Breast epithelium (tissue), 4 donors: ENCODE measurements around the gene MED17. TPM values are rescaled to one million over a fixed set of nuclear protein-coding genes. Genes with fewer than 3 reads are reported as not detected.

Experiments
- DNase-seq, 2 donors: peaks; one replicate each; pipeline ENCODE4 v3.0.0-alpha.2; 2019; ENCODE audit warnings: low spot score in 2 of 2
- H3K27ac ChIP-seq, 2 donors: fragments of 200-600 bp; sonication (generic) in 1 of 2; one replicate each; pipeline ENCODE4 v1.5.1; 2016 to 2019; ENCODE audit warnings: mild to moderate bottlenecking in 1 of 2
- H3K27me3 ChIP-seq, 2 donors: fragments of 200-600 bp; sonication (generic) in 1 of 2; one replicate each; pipeline versions ENCODE4 v1.5.1 to v1.6.0; 2017 to 2019; ENCODE audit warnings: control low read depth in 1 of 2, mild to moderate bottlenecking in 1 of 2
- H3K36me3 ChIP-seq: fragments of 200-600 bp; one replicate; pipeline ENCODE4 v1.5.1; 2019
- H3K4me1 ChIP-seq, 2 donors: fragments of 200-600 bp; sonication (generic); one replicate each; pipeline ENCODE4 v1.5.1; 2016 to 2019; ENCODE audit warnings: control low read depth in 1 of 2
- H3K4me3 ChIP-seq, 3 donors: fragments of 200-600 bp; sonication (generic); 1 replicate in 2 of 3; 2 replicates in 1 of 3; pipeline ENCODE4 v1.5.1; 2016 to 2019; ENCODE audit warnings: mild to moderate bottlenecking in 3 of 3, moderate library complexity in 2 of 3
- H3K9me3 ChIP-seq, 2 donors: fragments of 200-600 bp; sonication (generic) in 1 of 2; one replicate each; pipeline ENCODE4 v1.5.1; 2016 to 2019; ENCODE audit warnings: control low read depth in 1 of 2
- POLR2A ChIP-seq: fragments of 450-650 bp; IDR thresholded peaks from one replicate; pipeline ENCODE4 v1.6.1; 2016; ENCODE audit warnings: antibody characterized with exemption, mild to moderate bottlenecking, moderate library complexity
- POLR2AphosphoS5 ChIP-seq, 3 donors: sonication (generic); formaldehyde crosslinking; IDR thresholded peaks; one replicate each; pipeline ENCODE4 v1.6.1; 2017; ENCODE audit warnings: antibody characterized with exemption in 3 of 3
- intact Hi-C: fragments of 100-400 bp; cut with DNase I; formaldehyde crosslinking; loops from one replicate; pipeline ENCODE4 v1.15.1; 2023; ENCODE audit warnings: low total_unique reads
- total RNA-seq, 3 donors: library from RNA; depleted of rRNA; stranded (reverse); fragments of >200 nt; gene quantifications; one replicate each; pipeline ENCODE4 v1.1.0, GENCODE V29; 2016
- TF ChIP-seq, protein P1 (sequence below), 3 donors: fragments of 450-650 bp; IDR thresholded peaks; one replicate each; pipeline ENCODE4 v1.5.1; 2016 to 2017; ENCODE audit warnings: antibody characterized with exemption in 3 of 3, mild to moderate bottlenecking in 3 of 3, moderate library complexity in 3 of 3

The MED17 gene
- total RNA-seq, 3 donors from 2014 or later = 20.6 to 47.0 (median 29.8) TPM

DNA sequence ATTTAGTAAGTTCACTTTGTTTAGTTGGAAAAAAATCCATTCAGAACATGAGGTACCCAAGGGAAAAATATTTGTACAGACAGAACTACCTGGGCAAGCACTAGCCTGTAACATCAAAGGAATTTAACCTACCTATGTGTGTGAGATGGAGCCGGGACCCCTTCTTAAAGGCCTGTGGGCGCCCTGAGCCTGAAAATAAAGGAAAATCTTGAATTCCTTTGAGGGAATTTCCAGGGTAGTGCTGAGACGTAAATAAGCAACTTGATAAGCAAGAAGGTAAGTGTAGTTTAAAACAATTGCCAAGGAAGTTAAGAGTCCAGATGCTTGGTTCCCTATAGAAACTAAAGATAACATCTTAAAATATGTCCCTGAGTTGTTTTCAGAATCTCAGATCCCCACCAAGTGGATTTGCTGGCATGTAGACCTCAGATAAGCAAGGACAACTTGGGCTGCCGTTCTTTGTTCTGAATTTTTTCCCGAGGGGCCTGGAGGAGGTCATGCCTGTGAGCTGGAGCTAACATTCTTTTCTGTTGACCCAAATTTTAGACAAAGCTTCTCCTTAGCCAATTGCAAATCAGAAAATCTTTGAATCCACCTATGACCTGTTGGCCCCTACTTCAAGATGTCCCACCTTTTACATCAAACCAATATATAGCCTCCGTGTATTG lies 31.0 kb downstream of the MED17 start:
- Histone ChIP-seq H3K4me1 (no peaks in the 10 kb centered on the region), H3K27ac (no peak overlapping the region), H3K9me3 (no peaks in the 10 kb centered on the region), H3K27me3 (no peaks in the 10 kb centered on the region), H3K4me3 (no peak overlapping the region), H3K36me3 (no peaks in the 10 kb centered on the region)
- intact Hi-C loops = no loop called here
- no peak for DNase-seq
- TF ChIP-seq POLR2AphosphoS5 (IDR thresholded peaks at IDR 0.05) (no peak), POLR2A (no peak)
- TF ChIP-seq, protein P1, sequence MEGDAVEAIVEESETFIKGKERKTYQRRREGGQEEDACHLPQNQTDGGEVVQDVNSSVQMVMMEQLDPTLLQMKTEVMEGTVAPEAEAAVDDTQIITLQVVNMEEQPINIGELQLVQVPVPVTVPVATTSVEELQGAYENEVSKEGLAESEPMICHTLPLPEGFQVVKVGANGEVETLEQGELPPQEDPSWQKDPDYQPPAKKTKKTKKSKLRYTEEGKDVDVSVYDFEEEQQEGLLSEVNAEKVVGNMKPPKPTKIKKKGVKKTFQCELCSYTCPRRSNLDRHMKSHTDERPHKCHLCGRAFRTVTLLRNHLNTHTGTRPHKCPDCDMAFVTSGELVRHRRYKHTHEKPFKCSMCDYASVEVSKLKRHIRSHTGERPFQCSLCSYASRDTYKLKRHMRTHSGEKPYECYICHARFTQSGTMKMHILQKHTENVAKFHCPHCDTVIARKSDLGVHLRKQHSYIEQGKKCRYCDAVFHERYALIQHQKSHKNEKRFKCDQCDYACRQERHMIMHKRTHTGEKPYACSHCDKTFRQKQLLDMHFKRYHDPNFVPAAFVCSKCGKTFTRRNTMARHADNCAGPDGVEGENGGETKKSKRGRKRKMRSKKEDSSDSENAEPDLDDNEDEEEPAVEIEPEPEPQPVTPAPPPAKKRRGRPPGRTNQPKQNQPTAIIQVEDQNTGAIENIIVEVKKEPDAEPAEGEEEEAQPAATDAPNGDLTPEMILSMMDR (IDR thresholded peaks at IDR 0.05) = no peak

GRCh38 chr11:93817426-93818348 lies 33.6 kb downstream of the MED17 start:
- no peaks in the 10 kb centered on the region for H3K27me3 ChIP-seq
- H3K4me1 ChIP-seq = no peaks in the 10 kb centered on the region
- H3K4me3 ChIP-seq = no peak overlapping the region
- TF ChIP-seq POLR2AphosphoS5 (IDR thresholded peaks at IDR 0.05) (no peak), POLR2A (no peak)
- TF ChIP-seq, protein P1 (IDR thresholded peaks at IDR 0.05) = no peak
- H3K27ac ChIP-seq = no peak overlapping the region
- H3K9me3 ChIP-seq = no peaks in the 10 kb centered on the region
- intact Hi-C loops = no loop called here
- no peaks in the 10 kb centered on the region for H3K36me3 ChIP-seq
- no peak for DNase-seq

- intact Hi-C loops = no loop called here
- no peaks in the 10 kb centered on the region for H3K27me3 ChIP-seq
- H3K27ac ChIP-seq = no peak overlapping the region
- no peak overlapping the region for H3K4me3 ChIP-seq
- H3K9me3 ChIP-seq = no peaks in the 10 kb centered on the region
- H3K4me1 ChIP-seq = no peaks in the 10 kb centered on the region
- no peaks in the 10 kb centered on the region for H3K36me3 ChIP-seq
- TF ChIP-seq POLR2AphosphoS5 (IDR thresholded peaks at IDR 0.05) (no peak), POLR2A (no peak)
- TF ChIP-seq, protein P1 (IDR thresholded peaks at IDR 0.05) = no peak
- no peak for DNase-seq
Observed at GRCh38 chr11:93819966-93820695, 36.0 kb downstream of the MED17 start.

DNA sequence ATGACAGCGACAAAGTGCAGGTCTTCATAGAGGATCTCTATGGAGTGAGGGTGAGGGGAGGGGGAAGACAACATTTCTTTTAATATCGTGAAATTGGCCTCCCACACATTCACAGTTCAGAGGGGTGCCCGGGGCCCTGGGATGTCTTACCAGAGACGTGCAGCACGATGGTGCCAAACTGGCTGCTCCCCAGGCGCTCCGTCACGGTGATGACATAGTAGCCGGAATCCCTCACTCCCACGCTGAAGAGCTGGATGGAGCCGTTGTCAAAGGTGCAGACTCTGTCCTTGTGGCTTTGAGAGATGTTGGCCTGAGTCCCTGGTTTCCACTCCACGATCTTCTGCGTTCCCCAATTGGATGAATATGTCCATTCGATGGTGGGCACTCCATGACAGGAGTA lies 36.8 kb downstream of the MED17 start:
- DNase-seq = no peak
- no peak overlapping the region for H3K27ac ChIP-seq
- intact Hi-C loops = no loop called here
- H3K9me3 ChIP-seq = no peaks in the 10 kb centered on the region
- no peaks in the 10 kb centered on the region for H3K27me3 ChIP-seq
- no peaks in the 10 kb centered on the region for H3K4me1 ChIP-seq
- TF ChIP-seq POLR2A = no peak
- no peak for TF ChIP-seq POLR2AphosphoS5 (IDR thresholded peaks at IDR 0.05)
- TF ChIP-seq, protein P1 (IDR thresholded peaks at IDR 0.05) = no peak
- no peaks in the 10 kb centered on the region for H3K36me3 ChIP-seq
- no peak overlapping the region for H3K4me3 ChIP-seq
